GM12892 (cell line): ENCODE results near the gene HNRNPA1.

Experiments
- POLR2A ChIP-seq: IDR thresholded peaks from 2 replicates; pipeline ENCODE4 v1.6.1; 2011; ENCODE audit warnings: low read depth, low read length, control low read depth
- POLR2AphosphoS5 ChIP-seq: IDR thresholded peaks from 2 replicates; pipeline ENCODE4 v1.6.1; 2011; ENCODE audit warnings: low read depth, low read length, control low read depth
- TAF1 ChIP-seq: IDR thresholded peaks from 2 replicates; pipeline ENCODE4 v1.6.1; 2011; ENCODE audit warnings: low read depth, mild to moderate bottlenecking, control low read depth, low read length, borderline replicate concordance

DNA sequence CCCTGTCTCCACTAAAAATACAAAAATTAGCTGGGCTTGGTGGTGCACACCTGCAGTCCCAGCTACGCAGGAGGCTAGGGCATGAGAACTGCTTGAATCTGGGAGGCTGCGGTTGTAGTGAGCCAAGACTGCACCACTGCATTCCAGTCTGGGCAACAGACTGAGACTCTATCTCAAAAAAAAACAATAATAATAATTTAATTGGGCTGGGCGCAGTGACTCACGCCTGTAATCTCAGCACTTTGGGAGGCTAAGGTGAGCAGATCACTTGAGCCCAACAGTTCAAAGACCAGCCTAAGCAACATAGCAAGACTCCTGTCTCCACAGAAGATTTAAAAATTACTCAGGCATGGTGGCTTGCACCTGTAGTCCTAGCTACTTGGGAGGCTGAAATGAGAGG, 27.3 kb upstream of the HNRNPA1 start:
- TF ChIP-seq POLR2AphosphoS5 (no peak), TAF1 (no peak), POLR2A (no peak)
